ENCODE measurements around the gene ZBTB34. TPM values are rescaled to one million over a fixed set of nuclear protein-coding genes. Genes with fewer than 3 reads are reported as not detected.

The ZBTB34 gene
- total and polyA plus RNA-seq, 7 donors = 2.0 to 7.3 (median 4.6) TPM

DNA sequence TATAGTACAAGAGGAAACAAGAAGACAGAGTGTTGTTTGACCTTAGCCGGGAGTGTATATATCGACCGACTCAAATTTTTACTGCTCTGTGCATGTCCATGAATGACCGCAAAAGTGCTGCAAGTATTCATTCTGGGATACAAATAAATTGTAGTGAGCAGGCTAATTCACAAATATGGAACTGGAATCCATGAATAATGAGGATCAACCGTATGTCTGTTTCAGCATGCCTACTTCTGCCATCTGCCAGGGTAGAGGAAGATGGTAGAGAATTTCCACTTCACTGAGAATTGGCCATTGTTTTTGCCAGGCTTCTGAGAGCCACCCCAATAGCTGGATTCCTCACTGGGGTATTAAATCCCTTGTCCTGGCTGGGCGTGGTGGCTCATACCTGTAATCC, 45.7 kb downstream of the ZBTB34 start:
- H3K27me3 ChIP-seq (ENCODE audit: insufficient read depth in 3 of 3, low read length in 2 of 3) = no peaks in the 10 kb centered on the region
- TF ChIP-seq, protein P1, sequence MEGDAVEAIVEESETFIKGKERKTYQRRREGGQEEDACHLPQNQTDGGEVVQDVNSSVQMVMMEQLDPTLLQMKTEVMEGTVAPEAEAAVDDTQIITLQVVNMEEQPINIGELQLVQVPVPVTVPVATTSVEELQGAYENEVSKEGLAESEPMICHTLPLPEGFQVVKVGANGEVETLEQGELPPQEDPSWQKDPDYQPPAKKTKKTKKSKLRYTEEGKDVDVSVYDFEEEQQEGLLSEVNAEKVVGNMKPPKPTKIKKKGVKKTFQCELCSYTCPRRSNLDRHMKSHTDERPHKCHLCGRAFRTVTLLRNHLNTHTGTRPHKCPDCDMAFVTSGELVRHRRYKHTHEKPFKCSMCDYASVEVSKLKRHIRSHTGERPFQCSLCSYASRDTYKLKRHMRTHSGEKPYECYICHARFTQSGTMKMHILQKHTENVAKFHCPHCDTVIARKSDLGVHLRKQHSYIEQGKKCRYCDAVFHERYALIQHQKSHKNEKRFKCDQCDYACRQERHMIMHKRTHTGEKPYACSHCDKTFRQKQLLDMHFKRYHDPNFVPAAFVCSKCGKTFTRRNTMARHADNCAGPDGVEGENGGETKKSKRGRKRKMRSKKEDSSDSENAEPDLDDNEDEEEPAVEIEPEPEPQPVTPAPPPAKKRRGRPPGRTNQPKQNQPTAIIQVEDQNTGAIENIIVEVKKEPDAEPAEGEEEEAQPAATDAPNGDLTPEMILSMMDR (IDR thresholded peaks at IDR 0.05) = no peak
- ATAC-seq = no peak
- H3K27ac ChIP-seq = no peak overlapping the region
- H3K4me3 ChIP-seq = no peak overlapping the region
- no peaks in the 10 kb centered on the region for H3K36me3 ChIP-seq (ENCODE audit: insufficient read depth in 1 of 2, low read depth in 1 of 2)
- H3K4me1 ChIP-seq = no peaks in the 10 kb centered on the region
- DNase-seq = no peak
- intact Hi-C loops (cut with DNase I) = no loop called here
- WGBS, 3 donors = 49 to 56% (median 53%) methylated on average over 6 of the region's 6 CpGs
- H3K9me3 ChIP-seq = no peaks in the 10 kb centered on the region

DNA sequence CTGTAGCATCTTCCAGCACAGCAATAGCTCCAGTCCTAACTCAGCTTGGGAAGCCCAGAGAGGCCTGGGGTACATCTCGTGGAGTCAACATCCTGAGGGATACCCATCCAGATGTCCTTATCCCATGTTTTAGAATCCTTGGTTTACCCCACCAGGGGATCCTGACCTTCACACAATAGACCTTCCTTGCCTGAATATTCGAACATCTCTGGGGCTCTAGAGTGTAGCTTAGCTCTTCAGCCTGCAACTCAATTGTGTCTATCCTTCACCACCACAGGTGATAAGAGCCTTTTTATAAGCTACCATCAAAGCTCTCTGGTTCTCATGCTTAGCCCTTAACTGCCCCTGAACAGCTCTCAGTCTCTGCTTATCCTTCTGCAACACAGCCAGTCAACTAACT, 46.6 kb downstream of the ZBTB34 start:
- H3K27me3 ChIP-seq (ENCODE audit: insufficient read depth in 3 of 3, low read length in 2 of 3) = no peaks in the 10 kb centered on the region
- ATAC-seq (no peak), DNase-seq (no peak)
- intact Hi-C loops (cut with DNase I) = no loop called here
- H3K9me3 ChIP-seq = no peaks in the 10 kb centered on the region
- H3K27ac ChIP-seq = no peak overlapping the region
- TF ChIP-seq, protein P1 (IDR thresholded peaks at IDR 0.05) = no peak
- no peaks in the 10 kb centered on the region for H3K36me3 ChIP-seq (ENCODE audit: insufficient read depth in 1 of 2, low read depth in 1 of 2)
- 63 to 78% (median 68%) methylated on average over 2 of the region's 2 CpGs for WGBS, 3 donors
- no peak overlapping the region for H3K4me3 ChIP-seq
- no peaks in the 10 kb centered on the region for H3K4me1 ChIP-seq

DNA sequence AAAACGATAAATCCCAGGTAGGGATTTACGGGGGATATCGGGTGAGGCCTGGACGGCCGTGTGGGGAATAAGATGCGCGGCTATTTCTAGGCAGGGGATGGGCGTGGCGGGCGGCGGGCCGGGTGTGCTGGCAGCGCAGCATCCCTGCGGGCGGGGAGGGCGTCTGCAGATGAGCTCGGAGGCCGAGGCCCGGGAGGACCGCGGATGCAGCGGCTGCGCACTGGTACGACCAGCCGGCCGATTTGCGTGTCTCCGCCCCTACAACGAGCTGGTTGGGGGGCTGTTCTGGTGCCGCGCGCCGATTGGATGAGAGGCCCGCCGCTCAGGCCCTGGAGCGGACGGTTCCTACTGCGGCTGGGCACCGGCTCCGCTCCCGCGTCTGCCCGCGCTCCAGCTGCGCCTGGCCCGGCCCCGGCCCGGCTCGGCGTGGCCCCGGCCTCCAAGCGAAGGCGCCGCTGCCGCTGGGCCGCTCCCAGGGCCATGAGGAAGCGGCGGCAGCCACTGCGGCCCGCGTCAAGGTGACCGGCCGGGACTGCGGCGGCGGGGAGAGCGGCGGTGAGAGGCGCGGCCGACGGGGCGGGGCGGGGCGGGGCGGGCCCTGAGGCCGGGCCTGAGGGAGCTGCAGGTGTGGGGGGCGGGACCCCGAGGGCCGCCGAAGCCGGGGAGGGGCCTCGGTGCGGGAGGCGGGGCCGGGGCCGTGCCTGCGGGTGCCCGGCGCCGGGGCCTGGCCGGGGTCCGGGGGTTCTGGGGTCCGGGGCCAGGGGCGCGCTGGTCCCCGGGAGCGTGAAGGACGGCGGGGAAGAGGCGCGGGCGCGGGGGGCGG, 54.2 kb downstream of the ZBTB34 start, which contains the start of gene RALGPS1:
Gene RALGPS1, plus strand, starts transcription at position 325 of the 823 bp plus-strand sequence. CDS start 47,508 bp downstream, outside the sequence.
- peak; percentile 96 to 98 for DNase-seq
- 0 to 1% (median 1%) methylated on average over 52 to 104 of the region's 105 CpGs for WGBS, 3 donors
- Histone ChIP-seq H3K27ac (peak within 1 kb of the TSS; percentile 77), H3K4me3 (peak within 1 kb of the TSS; percentile 68), H3K36me3 (ENCODE audit: insufficient read depth in 1 of 2, low read depth in 1 of 2) (no peaks in the 10 kb centered on the region), H3K27me3 (ENCODE audit: insufficient read depth in 3 of 3, low read length in 2 of 3) (no peaks in the 10 kb centered on the region), H3K4me1 (peaks cover 3% of the 10 kb centered on the region), H3K9me3 (no peaks in the 10 kb centered on the region)
- TF ChIP-seq, protein P1 (IDR thresholded peaks at IDR 0.05) = no peak
- ATAC-seq = peak; percentile 99 to 100 (median 100)
- intact Hi-C loops (cut with DNase I) = loop anchor here in 1 of 2 donors (5.0 kb wide), 1 partner anchor 52 kb away; the partner anchor contains the start of gene ZBTB34

DNA sequence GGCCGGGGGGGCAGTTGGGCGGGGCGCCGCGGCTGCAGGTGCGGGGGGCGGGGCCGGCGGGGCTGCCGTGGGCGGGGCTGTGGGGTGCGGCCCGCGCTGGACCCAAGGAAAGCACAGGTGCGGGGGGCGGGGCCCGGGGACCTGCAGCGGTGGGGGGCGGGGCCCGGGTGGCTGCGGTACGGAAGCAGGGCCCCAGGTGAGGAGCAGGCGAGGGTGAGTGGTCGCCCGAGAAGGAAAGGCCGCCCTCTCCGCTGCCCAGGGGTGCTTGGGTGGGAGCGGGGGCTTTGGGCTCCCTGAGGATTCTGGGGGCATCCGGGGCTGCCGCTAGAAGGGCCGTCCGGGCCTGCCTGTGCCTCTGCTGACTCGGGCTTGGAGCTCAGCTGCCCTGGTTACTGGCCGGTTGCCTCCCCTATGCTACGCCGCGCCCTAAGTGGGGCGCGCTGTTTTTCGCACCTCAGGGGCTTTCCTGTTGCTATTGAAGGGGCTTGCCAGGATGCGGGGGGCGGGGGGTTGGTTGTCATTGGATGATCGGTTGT, 54.9 kb downstream of the ZBTB34 start:
- Histone ChIP-seq H3K4me1 (peaks cover 3% of the 10 kb centered on the region), H3K27me3 (ENCODE audit: insufficient read depth in 3 of 3, low read length in 2 of 3) (no peaks in the 10 kb centered on the region), H3K36me3 (ENCODE audit: insufficient read depth in 1 of 2, low read depth in 1 of 2) (no peaks in the 10 kb centered on the region), H3K9me3 (no peaks in the 10 kb centered on the region), H3K4me3 (peak overlapping the region; percentile 68), H3K27ac (no peak overlapping the region)
- intact Hi-C loops (cut with DNase I) = no loop called here
- TF ChIP-seq, protein P1 (IDR thresholded peaks at IDR 0.05) = no peak
- 12 to 26% (median 16%) methylated on average over 20 to 40 of the region's 43 CpGs for WGBS, 3 donors
- ATAC-seq = no peak
- DNase-seq = peak; percentile 21 to 57

Data from psoas muscle (tissue), 8 donors.